Mesenchymal stem cell (in vitro differentiated cells and primary cell): ENCODE results near the gene TMC2.

ENCODE experiments used
- DNase-seq: peaks from one replicate; pipeline ENCODE4 v3.0.0-alpha.2; 2013
- H2AFZ ChIP-seq: one replicate; pipeline ENCODE4 v1.6.1; 2013; ENCODE audit warnings: low read depth, mild to moderate bottlenecking, control low read depth, inconsistent platforms, low read length, moderate library complexity
- H2AK5ac ChIP-seq: 2 replicates; pipeline ENCODE4 v1.6.1; 2013; ENCODE audit warnings: low read length, moderate library complexity, mild to moderate bottlenecking, inconsistent platforms; ENCODE audit not compliant: severe bottlenecking
- H2BK120ac ChIP-seq: one replicate; pipeline ENCODE4 v1.6.1; 2013; ENCODE audit warnings: low read depth, mild to moderate bottlenecking, inconsistent platforms, low read length, moderate library complexity
- H2BK12ac ChIP-seq, 2 experiments: one replicate each; pipeline ENCODE4 v1.6.1; 2013; ENCODE audit warnings: inconsistent platforms in 2 of 2, low read length in 2 of 2, mild to moderate bottlenecking in 2 of 2, moderate library complexity in 2 of 2, control low read depth in 1 of 2
- H2BK15ac ChIP-seq: one replicate; pipeline ENCODE4 v1.6.1; 2013; ENCODE audit warnings: mild to moderate bottlenecking, low read depth, inconsistent platforms; ENCODE audit not compliant: poor library complexity, severe bottlenecking
- H2BK5ac ChIP-seq: 2 replicates; pipeline ENCODE4 v1.6.1; 2013; ENCODE audit warnings: low read depth, mild to moderate bottlenecking, low read length, control low read depth, inconsistent platforms; ENCODE audit not compliant: poor library complexity, severe bottlenecking
- H3K14ac ChIP-seq, 2 experiments: one replicate each; pipeline ENCODE4 v1.6.1; 2013; ENCODE audit warnings: inconsistent platforms in 2 of 2, low read length in 2 of 2, control low read depth in 1 of 2, mild to moderate bottlenecking in 1 of 2, moderate library complexity in 1 of 2
- H3K18ac ChIP-seq, 2 experiments: one replicate each; pipeline ENCODE4 v1.6.1; 2013; ENCODE audit warnings: inconsistent platforms in 2 of 2, low read length in 2 of 2, control low read depth in 1 of 2, low read depth in 1 of 2, mild to moderate bottlenecking in 1 of 2
- H3K23ac ChIP-seq, 2 experiments: one replicate each; pipeline ENCODE4 v1.6.1; 2013; ENCODE audit warnings: inconsistent platforms in 2 of 2, low read length in 2 of 2, mild to moderate bottlenecking in 2 of 2, moderate library complexity in 2 of 2, control low read depth in 1 of 2
- H3K27ac ChIP-seq: 2 replicates; pipeline ENCODE4 v1.5.1; 2013; ENCODE audit warnings: mild to moderate bottlenecking, moderate library complexity, low read length, control low read depth, inconsistent platforms; ENCODE audit not compliant: poor library complexity, severe bottlenecking
- H3K27me3 ChIP-seq, 2 experiments: 2 replicates each; pipeline versions ENCODE4 v1.6.1 to v1.7.0; 2013; ENCODE audit warnings: low read length in 2 of 2, mild to moderate bottlenecking in 2 of 2, moderate library complexity in 2 of 2, control low read depth in 1 of 2, inconsistent platforms in 1 of 2; ENCODE audit not compliant: control insufficient read depth in 1 of 2, insufficient read depth in 1 of 2
- H3K36me3 ChIP-seq, 2 experiments: 2 replicates each; pipeline versions ENCODE4 v1.6.1 to v1.7.0; 2013; ENCODE audit warnings: low read length in 2 of 2, control low read depth in 1 of 2, inconsistent platforms in 1 of 2, low read depth in 1 of 2, mild to moderate bottlenecking in 1 of 2; ENCODE audit not compliant: insufficient read depth in 2 of 2, control insufficient read depth in 1 of 2
- H3K4ac ChIP-seq, 2 experiments: one replicate each; pipeline ENCODE4 v1.6.1; 2013; ENCODE audit warnings: inconsistent platforms in 2 of 2, low read length in 2 of 2, mild to moderate bottlenecking in 2 of 2, moderate library complexity in 2 of 2, control low read depth in 1 of 2, low read depth in 1 of 2
- H3K4me1 ChIP-seq: 2 replicates; pipeline ENCODE4 v1.6.1; 2013; ENCODE audit warnings: low read depth, low read length, control low read depth; ENCODE audit not compliant: control insufficient read depth, insufficient read depth
- H3K4me2 ChIP-seq: 2 replicates; pipeline ENCODE4 v1.6.1; 2013; ENCODE audit warnings: low read length, mild to moderate bottlenecking, inconsistent platforms; ENCODE audit not compliant: poor library complexity, severe bottlenecking
- H3K4me3 ChIP-seq, 2 experiments: 2 replicates each; pipeline versions ENCODE4 v1.5.1 to v1.7.0; 2013; ENCODE audit warnings: low read length in 2 of 2, mild to moderate bottlenecking in 2 of 2, control low read depth in 1 of 2, low read depth in 1 of 2; ENCODE audit not compliant: insufficient read depth in 1 of 2
- H3K79me1 ChIP-seq: replicated peaks from 2 replicates; pipeline ENCODE4 v1.6.1; 2013; ENCODE audit warnings: mild to moderate bottlenecking, control low read depth, low read length, inconsistent platforms; ENCODE audit not compliant: poor library complexity, severe bottlenecking
- H3K9ac ChIP-seq: 2 replicates; pipeline ENCODE4 v1.7.0; 2013; ENCODE audit warnings: mild to moderate bottlenecking, low read length, moderate library complexity
- H3K9me3 ChIP-seq: 2 replicates; pipeline ENCODE4 v1.7.0; 2013; ENCODE audit warnings: mild to moderate bottlenecking, low read length; ENCODE audit not compliant: control insufficient read depth
- H4K8ac ChIP-seq: one replicate; pipeline ENCODE4 v1.6.1; 2013; ENCODE audit warnings: inconsistent platforms, mild to moderate bottlenecking, low read length, moderate library complexity
- H4K91ac ChIP-seq: one replicate; pipeline ENCODE4 v1.6.1; 2013; ENCODE audit warnings: mild to moderate bottlenecking, low read length, inconsistent platforms
- WGBS: methylation state at CpG from one replicate; pipeline ENCODE4 v1.1.7; 2013; ENCODE audit warnings: mixed read lengths; 5-methylcytosine and 5-hydroxymethylcytosine counted together

The TMC2 gene

GRCh38 chr20:2658414-2659354 is 122.3 kb downstream of the TMC2 start:
- H2AK5ac ChIP-seq = no peak overlapping the region

GRCh38 chr20:2659547-2659946 is 123.2 kb downstream of the TMC2 start:
- H3K4me1 ChIP-seq = peaks cover 10% of the 10 kb centered on the region
- no peak overlapping the region for H2BK5ac ChIP-seq
- H2AK5ac ChIP-seq = no peak overlapping the region
- no peak overlapping the region for H3K18ac ChIP-seq
- peaks cover 41% of the 10 kb centered on the region for H3K79me1 ChIP-seq
- no peak overlapping the region for H2BK15ac ChIP-seq
- H2AFZ ChIP-seq = no peak overlapping the region
- H4K8ac ChIP-seq = no peak overlapping the region
- no peak overlapping the region for H3K14ac ChIP-seq
- no peak overlapping the region for H3K4me2 ChIP-seq
- no peak overlapping the region for H4K91ac ChIP-seq
- H2BK120ac ChIP-seq = no peak overlapping the region
- no peak overlapping the region for H3K4me3 ChIP-seq
- no peak overlapping the region for H3K9ac ChIP-seq
- no peaks in the 10 kb centered on the region for H3K9me3 ChIP-seq
- no peak overlapping the region for H3K4ac ChIP-seq
- H3K27me3 ChIP-seq = no peaks in the 10 kb centered on the region
- no peak overlapping the region for H3K23ac ChIP-seq
- H2BK12ac ChIP-seq = no peak overlapping the region
- 96% methylated on average over 8 of the region's 10 CpGs for WGBS
- peaks cover 70 to 77% of the 10 kb centered on the region in 2 experiments for H3K36me3 ChIP-seq
- H3K27ac ChIP-seq = no peak overlapping the region
- DNase-seq = no peak

More at GRCh38 chr20:2658414-2659354, 122.3 kb downstream of the TMC2 start:
- H3K4me3 ChIP-seq = no peak overlapping the region
- H2BK15ac ChIP-seq = no peak overlapping the region
- H3K23ac ChIP-seq = no peak overlapping the region
- no peak overlapping the region for H3K4me2 ChIP-seq
- H4K8ac ChIP-seq = peak overlapping the region; percentile 27
- no peak overlapping the region for H2BK5ac ChIP-seq
- H3K79me1 ChIP-seq = peaks cover 38% of the 10 kb centered on the region
- no peak overlapping the region for H3K4ac ChIP-seq
- H3K18ac ChIP-seq = no peak overlapping the region
- WGBS = 77% methylated on average over 13 of the region's 13 CpGs
- no peaks in the 10 kb centered on the region for H3K27me3 ChIP-seq
- DNase-seq = no peak
- peaks cover 77 to 86% of the 10 kb centered on the region in 2 experiments for H3K36me3 ChIP-seq
- H3K4me1 ChIP-seq = peaks cover 16% of the 10 kb centered on the region
- no peak overlapping the region for H3K14ac ChIP-seq
- H2BK120ac ChIP-seq = no peak overlapping the region
- no peaks in the 10 kb centered on the region for H3K9me3 ChIP-seq
- no peak overlapping the region for H2AFZ ChIP-seq
- H4K91ac ChIP-seq = no peak overlapping the region
- no peak overlapping the region for H3K9ac ChIP-seq
- no peak overlapping the region for H3K27ac ChIP-seq
- peak overlapping the region in 1 of 2 experiments; percentile 40 for H2BK12ac ChIP-seq

- H2AFZ ChIP-seq = peak overlapping the region; percentile 46
- H3K27me3 ChIP-seq = peaks cover 4 to 7% of the 10 kb centered on the region in 2 experiments
- peak overlapping the region; percentile 94 for H4K8ac ChIP-seq
- no peak overlapping the region for H2BK120ac ChIP-seq
- H3K14ac ChIP-seq = no peak overlapping the region
- WGBS = 17% methylated on average over 13 of the region's 13 CpGs
- H3K4me1 ChIP-seq = peaks cover 4% of the 10 kb centered on the region
- peak overlapping the region; percentile 95 to 96 for H3K4me3 ChIP-seq
- no peak for DNase-seq
- H2BK5ac ChIP-seq = no peak overlapping the region
- H3K18ac ChIP-seq = no peak overlapping the region
- H3K23ac ChIP-seq = no peak overlapping the region
- peaks cover 22% of the 10 kb centered on the region for H3K79me1 ChIP-seq
- H2BK12ac ChIP-seq = no peak overlapping the region
- peak overlapping the region; percentile 98 for H3K9ac ChIP-seq
- peaks cover 33 to 39% of the 10 kb centered on the region in 2 experiments for H3K36me3 ChIP-seq
- peak overlapping the region; percentile 71 for H4K91ac ChIP-seq
- peak overlapping the region in 1 of 2 experiments; percentile 84 for H3K4ac ChIP-seq
- no peak overlapping the region for H2BK15ac ChIP-seq
- peak overlapping the region; percentile 97 for H3K4me2 ChIP-seq
- H3K9me3 ChIP-seq = no peaks in the 10 kb centered on the region
- no peak overlapping the region for H3K27ac ChIP-seq
- no peak overlapping the region for H2AK5ac ChIP-seq
Measured at GRCh38 chr20:2663364-2663886, 127.1 kb downstream of the TMC2 start.
